Activated naive CD4-positive, alpha-beta T cell treated with anti-CD3 and anti-CD28 coated beads for 36 hours (primary cell): Measurements from ENCODE around the gene MGP. TPM values are rescaled to one million over a fixed set of nuclear protein-coding genes. Genes with fewer than 3 reads are reported as not detected.

Experiments
- CTCF ChIA-PET: fragments of 350-600 bp; sonication (Branson Sonifier 250); formaldehyde crosslinking; loops from one replicate; lab custom pipeline; 2021; ENCODE audit warnings: antibody characterized with exemption; lab: Charles Lee
- DNase-seq: peaks from one replicate; pipeline ENCODE4 v3.0.0-alpha.2; 2020
- H3K27ac Mint-ChIP-seq: one replicate; pipeline ENCODE4 v1.8.0; 2021; ENCODE audit warnings: mild to moderate bottlenecking, mixed read lengths
- H3K27me3 Mint-ChIP-seq: one replicate; pipeline ENCODE4 v1.8.0; 2021; ENCODE audit warnings: low read depth, mixed read lengths
- H3K36me3 Mint-ChIP-seq: one replicate; pipeline ENCODE4 v1.8.0; 2021; ENCODE audit warnings: low read depth, mixed read lengths
- H3K4me1 Mint-ChIP-seq: one replicate; pipeline ENCODE4 v1.8.0; 2021; ENCODE audit warnings: low read depth, mixed read lengths
- H3K4me3 Mint-ChIP-seq: one replicate; pipeline ENCODE4 v1.8.0; 2021; ENCODE audit warnings: mild to moderate bottlenecking, moderate library complexity, mixed read lengths
- H3K9me3 Mint-ChIP-seq: one replicate; pipeline ENCODE4 v1.8.0; 2021; ENCODE audit warnings: mixed read lengths
- intact Hi-C: fragments of 100-400 bp; cut with micrococcal nuclease; formaldehyde crosslinking; loops from one replicate; pipeline ENCODE4 v1.15.1; 2023
- total RNA-seq, 2 experiments: library from RNA; stranded (reverse); gene quantifications; one replicate each; pipeline ENCODE4 v1.2.3, GENCODE V29; 2021

Gene MGP
- total RNA-seq, 2 experiments from 2014 or later, result not detected

GRCh38 chr12:14836336-14837210 lies 49.1 kb downstream of the MGP start:
- Mint-ChIP-seq H3K4me1 (no peaks in the 10 kb centered on the region), H3K27ac (no peak overlapping the region), H3K4me3 (no peak overlapping the region), H3K27me3 (peaks cover 6% of the 10 kb centered on the region), H3K9me3 (no peaks in the 10 kb centered on the region), H3K36me3 (no peaks in the 10 kb centered on the region)
- DNase-seq, result no peak
- CTCF ChIA-PET, result interaction anchor here (0.7 to 1.8 kb wide), 4 partner anchors 9 to 158 kb away, joined by 3 to 4 read pairs (median 3); no protein-coding TSS in a partner anchor
- intact Hi-C loops, result no loop called here

DNA sequence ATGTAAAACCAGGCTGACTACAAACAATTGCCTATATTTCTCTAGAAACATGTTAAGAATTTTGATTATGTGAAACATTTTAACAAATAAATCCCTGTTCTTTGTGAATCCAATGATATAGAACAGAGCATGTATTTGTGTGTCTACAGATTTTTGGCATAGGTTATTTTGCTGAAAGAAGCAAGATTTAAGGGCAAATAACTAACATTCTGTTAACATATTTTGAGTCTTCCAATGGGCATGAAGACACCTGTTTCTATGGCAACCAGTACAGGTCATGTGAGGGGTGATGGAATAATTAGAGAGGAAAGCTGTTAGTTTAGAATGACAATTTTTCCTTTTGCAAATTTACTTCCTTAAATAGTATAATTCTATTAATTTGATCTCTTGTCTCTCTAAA lies 51.1 kb downstream of the MGP start:
- Mint-ChIP-seq H3K4me1 (no peaks in the 10 kb centered on the region), H3K36me3 (no peaks in the 10 kb centered on the region), H3K27me3 (peaks cover 6% of the 10 kb centered on the region), H3K27ac (no peak overlapping the region), H3K9me3 (no peaks in the 10 kb centered on the region), H3K4me3 (no peak overlapping the region)
- intact Hi-C loops, result no loop called here
- CTCF ChIA-PET, result no interaction called here
- no peak for DNase-seq

GRCh38 chr12:14833952-14834351 lies 51.7 kb downstream of the MGP start:
- DNase-seq, result no peak
- CTCF ChIA-PET, result no interaction called here
- Mint-ChIP-seq H3K36me3 (no peaks in the 10 kb centered on the region), H3K4me1 (no peaks in the 10 kb centered on the region), H3K27ac (no peak overlapping the region), H3K27me3 (peaks cover 6% of the 10 kb centered on the region), H3K4me3 (no peak overlapping the region), H3K9me3 (no peaks in the 10 kb centered on the region)
- intact Hi-C loops, result no loop called here

DNA sequence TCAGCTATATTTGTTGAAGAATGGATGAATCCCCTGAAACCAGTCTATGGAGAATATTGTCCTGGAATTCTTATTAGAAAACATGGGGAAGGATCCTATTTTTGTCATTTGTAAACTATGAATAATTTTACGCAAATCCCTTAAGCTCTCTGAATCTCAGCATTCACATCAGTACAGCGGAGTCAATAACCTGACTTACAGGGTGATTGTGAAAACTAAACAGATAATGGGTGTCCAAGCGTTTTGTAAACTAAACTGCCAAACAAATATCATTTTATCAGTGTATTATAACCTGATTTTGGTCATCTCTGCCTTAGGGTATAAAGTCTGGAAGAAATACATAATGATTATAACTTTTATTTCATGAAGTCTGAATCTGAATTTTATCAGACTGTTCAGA lies 52.3 kb downstream of the MGP start:
- no peaks in the 10 kb centered on the region for H3K9me3 Mint-ChIP-seq
- no peaks in the 10 kb centered on the region for H3K36me3 Mint-ChIP-seq
- H3K27ac Mint-ChIP-seq, result no peak overlapping the region
- intact Hi-C loops, result no loop called here
- no peaks in the 10 kb centered on the region for H3K4me1 Mint-ChIP-seq
- H3K4me3 Mint-ChIP-seq, result no peak overlapping the region
- CTCF ChIA-PET, result interaction anchor here (0.8 to 1.2 kb wide), 2 partner anchors 10 to 15 kb away, joined by 3 read pairs; partner anchors contain the start of gene ART4
- no peak for DNase-seq
- H3K27me3 Mint-ChIP-seq, result peaks cover 6% of the 10 kb centered on the region

Other genes starting within 250 kb of the MGP start
- gene GUCY2C, start 189.3 kb downstream of the MGP start, total RNA-seq, result not detected
- gene WBP11, start 82.4 kb downstream of the MGP start, total RNA-seq, result 100 to 1,000 TPM; 105 to 115 TPM
- 1 to 10 TPM; 2.0 to 3.1 TPM for gene C12orf60, start 82.2 kb downstream of the MGP start, total RNA-seq
- not detected for gene SMCO3, start 71.7 kb downstream of the MGP start, total RNA-seq
- not detected for gene ART4, start 42.3 kb downstream of the MGP start, total RNA-seq
- gene ERP27, start 52.7 kb upstream of the MGP start, total RNA-seq, result 1 to 10 TPM; 1.0 to 1.2 TPM
- 100 to 1,000 TPM; 663 to 730 TPM for gene ARHGDIB, start 75.7 kb upstream of the MGP start, total RNA-seq
- gene PDE6H, start 87.2 kb upstream of the MGP start, total RNA-seq, result not detected